ENCODE measurements around the gene KHNYN.

GRCh38 chr14:24382064-24382371 lies 47.7 kb upstream of the KHNYN start:
- TF ChIP-seq, protein P1, sequence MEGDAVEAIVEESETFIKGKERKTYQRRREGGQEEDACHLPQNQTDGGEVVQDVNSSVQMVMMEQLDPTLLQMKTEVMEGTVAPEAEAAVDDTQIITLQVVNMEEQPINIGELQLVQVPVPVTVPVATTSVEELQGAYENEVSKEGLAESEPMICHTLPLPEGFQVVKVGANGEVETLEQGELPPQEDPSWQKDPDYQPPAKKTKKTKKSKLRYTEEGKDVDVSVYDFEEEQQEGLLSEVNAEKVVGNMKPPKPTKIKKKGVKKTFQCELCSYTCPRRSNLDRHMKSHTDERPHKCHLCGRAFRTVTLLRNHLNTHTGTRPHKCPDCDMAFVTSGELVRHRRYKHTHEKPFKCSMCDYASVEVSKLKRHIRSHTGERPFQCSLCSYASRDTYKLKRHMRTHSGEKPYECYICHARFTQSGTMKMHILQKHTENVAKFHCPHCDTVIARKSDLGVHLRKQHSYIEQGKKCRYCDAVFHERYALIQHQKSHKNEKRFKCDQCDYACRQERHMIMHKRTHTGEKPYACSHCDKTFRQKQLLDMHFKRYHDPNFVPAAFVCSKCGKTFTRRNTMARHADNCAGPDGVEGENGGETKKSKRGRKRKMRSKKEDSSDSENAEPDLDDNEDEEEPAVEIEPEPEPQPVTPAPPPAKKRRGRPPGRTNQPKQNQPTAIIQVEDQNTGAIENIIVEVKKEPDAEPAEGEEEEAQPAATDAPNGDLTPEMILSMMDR (IDR thresholded peaks at IDR 0.05; ENCODE audit: borderline replicate concordance, extremely low read depth, low read length, poor library complexity, severe bottlenecking) = no peak
- TF ChIP-seq EZH2 (IDR thresholded peaks at IDR 0.05; ENCODE audit: borderline replicate concordance, low read depth, low read length, severe bottlenecking) = no peak
